Measurements from ENCODE around the gene VIT.

Gene VIT

DNA sequence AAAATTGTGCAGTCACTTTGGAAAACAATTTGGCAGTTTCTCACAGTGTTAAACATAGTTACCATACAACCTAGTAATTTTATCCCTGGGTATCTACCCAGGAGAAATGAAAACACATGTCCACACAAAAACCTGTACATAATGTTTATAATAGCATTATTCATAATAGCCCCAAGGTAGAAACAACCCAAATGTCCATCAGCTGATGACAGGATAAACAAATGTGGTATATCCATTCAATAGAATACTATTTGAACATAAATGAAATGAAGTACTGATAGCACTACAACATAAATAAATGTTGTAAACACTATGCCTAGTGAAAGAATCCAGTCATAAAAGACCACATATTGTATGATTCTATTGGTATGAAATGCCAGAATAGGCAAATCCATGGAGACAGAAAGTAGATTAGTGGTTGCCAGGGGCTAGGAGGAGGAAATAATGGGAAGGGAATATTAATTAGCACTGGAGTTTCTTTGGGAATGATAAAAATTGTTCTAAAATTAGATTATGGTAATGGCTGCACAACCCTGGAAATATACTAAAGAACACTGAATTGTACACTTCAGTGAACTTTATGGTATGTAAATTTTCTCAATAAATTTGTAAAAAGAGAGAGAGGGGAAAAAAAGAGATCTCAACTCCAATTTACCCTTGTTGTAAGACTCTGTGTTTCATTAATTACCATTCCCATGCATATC lies 20.8 kb upstream of the VIT start:
- H3K4me3 ChIP-seq (replicated peaks; ENCODE audit: insufficient read depth, low read length), result no peak overlapping the region
- no peak for DNase-seq (ENCODE audit: low read depth in 1 of 2, low spot score in 1 of 2)
- TF ChIP-seq GABPA (IDR thresholded peaks at IDR 0.05; ENCODE audit: low read depth), result no peak
- no peak for TF ChIP-seq SPI1 (IDR thresholded peaks at IDR 0.05; ENCODE audit: borderline replicate concordance, low read depth)
- TF ChIP-seq, protein P1, sequence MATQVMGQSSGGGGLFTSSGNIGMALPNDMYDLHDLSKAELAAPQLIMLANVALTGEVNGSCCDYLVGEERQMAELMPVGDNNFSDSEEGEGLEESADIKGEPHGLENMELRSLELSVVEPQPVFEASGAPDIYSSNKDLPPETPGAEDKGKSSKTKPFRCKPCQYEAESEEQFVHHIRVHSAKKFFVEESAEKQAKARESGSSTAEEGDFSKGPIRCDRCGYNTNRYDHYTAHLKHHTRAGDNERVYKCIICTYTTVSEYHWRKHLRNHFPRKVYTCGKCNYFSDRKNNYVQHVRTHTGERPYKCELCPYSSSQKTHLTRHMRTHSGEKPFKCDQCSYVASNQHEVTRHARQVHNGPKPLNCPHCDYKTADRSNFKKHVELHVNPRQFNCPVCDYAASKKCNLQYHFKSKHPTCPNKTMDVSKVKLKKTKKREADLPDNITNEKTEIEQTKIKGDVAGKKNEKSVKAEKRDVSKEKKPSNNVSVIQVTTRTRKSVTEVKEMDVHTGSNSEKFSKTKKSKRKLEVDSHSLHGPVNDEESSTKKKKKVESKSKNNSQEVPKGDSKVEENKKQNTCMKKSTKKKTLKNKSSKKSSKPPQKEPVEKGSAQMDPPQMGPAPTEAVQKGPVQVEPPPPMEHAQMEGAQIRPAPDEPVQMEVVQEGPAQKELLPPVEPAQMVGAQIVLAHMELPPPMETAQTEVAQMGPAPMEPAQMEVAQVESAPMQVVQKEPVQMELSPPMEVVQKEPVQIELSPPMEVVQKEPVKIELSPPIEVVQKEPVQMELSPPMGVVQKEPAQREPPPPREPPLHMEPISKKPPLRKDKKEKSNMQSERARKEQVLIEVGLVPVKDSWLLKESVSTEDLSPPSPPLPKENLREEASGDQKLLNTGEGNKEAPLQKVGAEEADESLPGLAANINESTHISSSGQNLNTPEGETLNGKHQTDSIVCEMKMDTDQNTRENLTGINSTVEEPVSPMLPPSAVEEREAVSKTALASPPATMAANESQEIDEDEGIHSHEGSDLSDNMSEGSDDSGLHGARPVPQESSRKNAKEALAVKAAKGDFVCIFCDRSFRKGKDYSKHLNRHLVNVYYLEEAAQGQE (IDR thresholded peaks at IDR 0.05; ENCODE audit: insufficient replicate concordance, low read depth), result no peak
- no peak for TF ChIP-seq POLR2AphosphoS5 (IDR thresholded peaks at IDR 0.05; ENCODE audit: low read depth)
- TF ChIP-seq, protein P2, sequence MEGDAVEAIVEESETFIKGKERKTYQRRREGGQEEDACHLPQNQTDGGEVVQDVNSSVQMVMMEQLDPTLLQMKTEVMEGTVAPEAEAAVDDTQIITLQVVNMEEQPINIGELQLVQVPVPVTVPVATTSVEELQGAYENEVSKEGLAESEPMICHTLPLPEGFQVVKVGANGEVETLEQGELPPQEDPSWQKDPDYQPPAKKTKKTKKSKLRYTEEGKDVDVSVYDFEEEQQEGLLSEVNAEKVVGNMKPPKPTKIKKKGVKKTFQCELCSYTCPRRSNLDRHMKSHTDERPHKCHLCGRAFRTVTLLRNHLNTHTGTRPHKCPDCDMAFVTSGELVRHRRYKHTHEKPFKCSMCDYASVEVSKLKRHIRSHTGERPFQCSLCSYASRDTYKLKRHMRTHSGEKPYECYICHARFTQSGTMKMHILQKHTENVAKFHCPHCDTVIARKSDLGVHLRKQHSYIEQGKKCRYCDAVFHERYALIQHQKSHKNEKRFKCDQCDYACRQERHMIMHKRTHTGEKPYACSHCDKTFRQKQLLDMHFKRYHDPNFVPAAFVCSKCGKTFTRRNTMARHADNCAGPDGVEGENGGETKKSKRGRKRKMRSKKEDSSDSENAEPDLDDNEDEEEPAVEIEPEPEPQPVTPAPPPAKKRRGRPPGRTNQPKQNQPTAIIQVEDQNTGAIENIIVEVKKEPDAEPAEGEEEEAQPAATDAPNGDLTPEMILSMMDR (IDR thresholded peaks at IDR 0.05; ENCODE audit: insufficient read depth, low read length), result no peak
- H3K27ac ChIP-seq (replicated peaks), result no peak overlapping the region
- no peaks in the 10 kb centered on the region for H3K27me3 ChIP-seq (ENCODE audit: insufficient read depth, poor library complexity, severe bottlenecking)

DNA sequence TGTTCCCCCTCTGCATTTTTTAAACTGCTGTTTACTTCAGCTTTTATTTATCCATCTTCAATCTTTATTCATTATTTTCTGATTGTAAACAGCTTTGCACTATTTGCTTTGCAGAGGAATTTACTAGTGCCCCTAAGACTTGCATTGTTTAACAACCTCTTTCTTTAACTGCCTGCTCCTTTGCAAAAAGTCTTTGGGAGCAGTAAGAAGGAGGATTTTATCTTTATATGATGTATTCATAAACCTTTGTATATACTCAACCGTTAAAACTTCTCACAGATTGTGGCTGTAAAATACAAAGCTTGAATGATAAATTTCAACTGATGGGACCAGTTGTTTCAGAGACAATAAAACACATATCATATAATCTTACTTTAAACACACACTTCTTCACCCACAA lies 20.1 kb upstream of the VIT start:
- no peak for DNase-seq (ENCODE audit: low read depth in 1 of 2, low spot score in 1 of 2)
- TF ChIP-seq, protein P2 (IDR thresholded peaks at IDR 0.05; ENCODE audit: insufficient read depth, low read length), result no peak
- TF ChIP-seq GABPA (IDR thresholded peaks at IDR 0.05; ENCODE audit: low read depth) (no peak), POLR2AphosphoS5 (IDR thresholded peaks at IDR 0.05; ENCODE audit: low read depth) (no peak), SPI1 (IDR thresholded peaks at IDR 0.05; ENCODE audit: borderline replicate concordance, low read depth) (no peak)
- TF ChIP-seq, protein P1 (IDR thresholded peaks at IDR 0.05; ENCODE audit: insufficient replicate concordance, low read depth), result no peak
- no peaks in the 10 kb centered on the region for H3K27me3 ChIP-seq (ENCODE audit: insufficient read depth, poor library complexity, severe bottlenecking)
- no peak overlapping the region for H3K27ac ChIP-seq (replicated peaks)
- no peak overlapping the region for H3K4me3 ChIP-seq (replicated peaks; ENCODE audit: insufficient read depth, low read length)

DNA sequence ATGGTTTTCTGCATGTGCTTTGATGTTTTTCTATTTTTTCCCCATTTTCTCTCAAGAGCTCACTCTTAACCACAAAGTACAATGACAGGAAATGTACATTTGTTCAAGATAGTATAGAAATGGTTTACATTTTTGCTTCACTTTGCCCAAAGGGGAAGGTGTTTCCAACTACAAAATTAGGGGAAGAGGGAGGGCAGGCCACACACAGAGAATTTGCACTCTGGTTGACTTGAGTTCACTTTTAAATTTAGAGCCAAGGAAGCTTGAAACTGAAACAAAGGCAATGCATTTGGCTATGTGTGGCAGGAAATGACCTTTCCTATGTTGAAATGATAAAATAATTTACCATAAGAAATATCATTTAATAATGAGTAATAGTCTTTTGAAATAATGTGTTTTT lies 19.1 kb upstream of the VIT start:
- no peak overlapping the region for H3K4me3 ChIP-seq (replicated peaks; ENCODE audit: insufficient read depth, low read length)
- peak overlapping the region; percentile 25 for H3K27ac ChIP-seq (replicated peaks)
- DNase-seq (ENCODE audit: low read depth in 1 of 2, low spot score in 1 of 2), result peak in 1 of 2 experiments; percentile 50
- no peaks in the 10 kb centered on the region for H3K27me3 ChIP-seq (ENCODE audit: insufficient read depth, poor library complexity, severe bottlenecking)
- TF ChIP-seq, protein P1 (IDR thresholded peaks at IDR 0.05; ENCODE audit: insufficient replicate concordance, low read depth), result no peak
- TF ChIP-seq GABPA (IDR thresholded peaks at IDR 0.05; ENCODE audit: low read depth) (no peak), POLR2AphosphoS5 (IDR thresholded peaks at IDR 0.05; ENCODE audit: low read depth) (no peak), SPI1 (IDR thresholded peaks at IDR 0.05; ENCODE audit: borderline replicate concordance, low read depth) (peak; percentile 49; the same call in 1 of the 2 replicates)
- TF ChIP-seq, protein P2 (IDR thresholded peaks at IDR 0.05; ENCODE audit: insufficient read depth, low read length), result no peak

Measured in HL-60 (cell line).